ENCODE measurements around the gene P3H1. TPM values are rescaled to one million over a fixed set of nuclear protein-coding genes. Genes with fewer than 3 reads are reported as not detected.

P3H1 gene
- total RNA-seq, 1 experiment from 2014 or later, result 47.1 TPM

GRCh38 chr1:42768172-42768571 lies 1.3 kb upstream of the P3H1 start:
- Histone ChIP-seq H3K9me3 (ENCODE audit: control insufficient read depth, low read depth, low read length) (no peaks in the 10 kb centered on the region), H4K5ac (ENCODE audit: insufficient read length, low read depth, low read length) (no peak overlapping the region), H2AK5ac (ENCODE audit: insufficient read length, low read length) (no peak overlapping the region), H3K4me1 (ENCODE audit: insufficient read depth, low read length) (no peaks in the 10 kb centered on the region), H3K23ac (ENCODE audit: insufficient read length, low read depth, low read length) (no peak overlapping the region), H3K18ac (ENCODE audit: insufficient read length, low read depth, low read length) (no peak overlapping the region), H3T11ph (ENCODE audit: low read length) (no peak overlapping the region), H3K27me3 (ENCODE audit: insufficient read depth, low read length) (no peaks in the 10 kb centered on the region), H4K91ac (ENCODE audit: insufficient read length, low read depth, low read length) (no peak overlapping the region), H2BK5ac (ENCODE audit: insufficient read length, low read length) (no peak overlapping the region), H4K8ac (replicated peaks; ENCODE audit: insufficient read length, low read depth, low read length) (no peak overlapping the region), H3K4ac (ENCODE audit: low read depth, low read length) (no peak overlapping the region), H3K14ac (ENCODE audit: insufficient read depth, low read length) (no peak overlapping the region), H4K20me1 (ENCODE audit: control insufficient read depth, insufficient read depth, insufficient read length) (no peaks in the 10 kb centered on the region), H2BK120ac (ENCODE audit: low read depth, low read length, poor library complexity, severe bottlenecking) (no peak overlapping the region), H3K79me1 (ENCODE audit: insufficient read depth, low read depth, low read length, poor library complexity, severe bottlenecking) (no peaks in the 10 kb centered on the region), H2AFZ (ENCODE audit: low read length) (no peak overlapping the region), H2BK12ac (ENCODE audit: insufficient read length, low read depth, low read length) (no peak overlapping the region), H3K79me2 (ENCODE audit: insufficient read depth, low read length) (0 out of 2 replicates have a peak, but pooled peaks cover 3% of the 10 kb centered on the region), H2BK15ac (ENCODE audit: low read depth, low read length) (no peak overlapping the region), H3K4me2 (ENCODE audit: insufficient read depth, insufficient read length, low read length) (peak overlapping the region; percentile 91), H2BK20ac (ENCODE audit: low read depth, low read length, poor library complexity, severe bottlenecking) (no peak overlapping the region), H3K56ac (ENCODE audit: insufficient read length, low read depth, low read length) (no peak overlapping the region), H3K27ac (ENCODE audit: insufficient read length, low read depth, low read length) (no peak overlapping the region), H3K9ac (ENCODE audit: extremely low read depth, insufficient read length, low read length) (no peak overlapping the region), H3K23me2 (ENCODE audit: insufficient read length, low read depth, low read length, poor library complexity, severe bottlenecking) (peaks cover 7% of the 10 kb centered on the region)
- Mint-ChIP-seq H3K4me1 (peaks cover 8 to 9% of the 10 kb centered on the region in 2 experiments), H3K27ac (no peak overlapping the region), H3K9me3 (no peaks in the 10 kb centered on the region), H3K4me3 (no peak overlapping the region; a peak in 2 of 5 replicates), H3K27me3 (ENCODE audit: low read depth) (no peaks in the 10 kb centered on the region), H3K36me3 (ENCODE audit: insufficient read depth in 1 of 3, low read depth in 3 of 3) (peaks cover 8 to 26% (median 14%) of the 10 kb centered on the region in 3 experiments)
- no peak for DNase-seq
- WGBS (ENCODE audit: extremely low coverage, insufficient read length, low lambda C conversion rate), result no CpG with 5 or more reads among the region's 2 CpGs
- TF ChIP-seq CTCF (conservative IDR thresholded peaks at IDR 0.05), result no peak

Data from H9 (cell line).